IMR-90 (cell line): ENCODE measurements around the gene TCF25. TPM values are rescaled to one million over a fixed set of nuclear protein-coding genes. Genes with fewer than 3 reads are reported as not detected.

Source experiments
- ATAC-seq: fragments of 200-7000 bp; cut with Tn5 transposase; 2 replicates; pipeline ENCODE4 v1.9.1; 2020; ENCODE audit warnings: low read depth, mild to moderate bottlenecking, moderate library complexity
- BruUV-seq: library from RNA; stranded (reverse); fragments of 400-500 nt; replicated peaks from 2 replicates; lab custom pipeline; 2021; lab: Mats Ljungman, UMichigan
- CTCF ChIA-PET: fragments of 300-600 bp; formaldehyde crosslinking; extraction: SDS; loops from one replicate; lab custom pipeline; 2021; ENCODE audit warnings: antibody characterized with exemption; lab: Yijun Ruan, JAX
- POLR2A ChIA-PET: fragments of 300-600 bp; sonication (Branson Sonifier 250); formaldehyde crosslinking; loops from one replicate; lab custom pipeline; 2022; ENCODE audit warnings: antibody characterized with exemption; ENCODE audit not compliant: unreplicated experiment; lab: Charles Lee
- DNase-seq: peaks from one replicate; pipeline ENCODE4 v3.0.0; 2013
- H2AFZ ChIP-seq: replicated peaks from 2 replicates; pipeline ENCODE3; 2013; ENCODE audit warnings: low read length, mild to moderate bottlenecking; ENCODE audit not compliant: poor library complexity
- H2AK5ac ChIP-seq: 2 replicates; pipeline ENCODE4 v1.6.1; 2013; ENCODE audit warnings: low read depth, low read length, inconsistent platforms
- H2AK9ac ChIP-seq: replicated peaks from 2 replicates; pipeline ENCODE3; 2013; ENCODE audit warnings: mild to moderate bottlenecking, low read depth, low read length, moderate library complexity; ENCODE audit not compliant: poor library complexity
- H2BK120ac ChIP-seq: 2 replicates; pipeline ENCODE4 v1.6.1; 2013; ENCODE audit warnings: low read depth, low read length, inconsistent platforms
- H2BK15ac ChIP-seq: 3 replicates; pipeline ENCODE4 v1.6.1; 2013; ENCODE audit warnings: low read depth, low read length, inconsistent platforms
- H2BK20ac ChIP-seq: 2 replicates; pipeline ENCODE4 v1.6.1; 2013; ENCODE audit warnings: low read depth, mild to moderate bottlenecking, inconsistent platforms, low read length, moderate library complexity
- H2BK5ac ChIP-seq: 2 replicates; pipeline ENCODE4 v1.6.1; 2013; ENCODE audit warnings: mild to moderate bottlenecking, low read depth, low read length, inconsistent platforms; ENCODE audit not compliant: poor library complexity, severe bottlenecking
- H3K14ac ChIP-seq: replicated peaks from 2 replicates; pipeline ENCODE4 v1.6.1; 2013; ENCODE audit warnings: low read depth, low read length, inconsistent platforms
- H3K18ac ChIP-seq: 2 replicates; pipeline ENCODE4 v1.6.1; 2013; ENCODE audit warnings: low read depth, low read length, control low read depth
- H3K23ac ChIP-seq: 2 replicates; pipeline ENCODE4 v1.6.1; 2013; ENCODE audit warnings: low read depth, low read length, inconsistent platforms
- H3K27ac ChIP-seq: 2 replicates; pipeline ENCODE4 v1.5.1; 2013; ENCODE audit warnings: mild to moderate bottlenecking, control low read depth, low read length; ENCODE audit not compliant: insufficient read depth
- H3K27me3 ChIP-seq: 2 replicates; pipeline ENCODE4 v1.6.1; 2013; ENCODE audit warnings: low read length; ENCODE audit not compliant: control insufficient read depth, insufficient read depth
- H3K36me3 ChIP-seq: 2 replicates; pipeline ENCODE4 v1.6.1; 2013; ENCODE audit warnings: low read length, mixed read lengths; ENCODE audit not compliant: control insufficient read depth, insufficient read depth
- H3K4ac ChIP-seq: 2 replicates; pipeline ENCODE4 v1.6.1; 2013; ENCODE audit warnings: low read depth, low read length, inconsistent platforms
- H3K4me1 ChIP-seq: 2 replicates; pipeline ENCODE4 v1.6.1; 2013; ENCODE audit warnings: low read length, mixed read lengths; ENCODE audit not compliant: control insufficient read depth, insufficient read depth
- H3K4me2 ChIP-seq: 2 replicates; pipeline ENCODE4 v1.6.1; 2013; ENCODE audit warnings: low read depth, mild to moderate bottlenecking, control low read depth, low read length, moderate library complexity
- H3K4me3 ChIP-seq: 2 replicates; pipeline ENCODE4 v1.5.1; 2013; ENCODE audit warnings: low read depth, mild to moderate bottlenecking, control low read depth, low read length, moderate library complexity; ENCODE audit not compliant: insufficient read depth
- H3K56ac ChIP-seq: 2 replicates; pipeline ENCODE4 v1.6.1; 2013; ENCODE audit warnings: low read length, inconsistent platforms; ENCODE audit not compliant: insufficient read depth; ENCODE audit errors: extremely low read depth
- H3K79me1 ChIP-seq, 2 experiments: 2 replicates each; pipeline ENCODE4 v1.6.1; 2013; ENCODE audit warnings: low read length in 2 of 2, inconsistent platforms in 1 of 2, low read depth in 1 of 2
- H3K9ac ChIP-seq: 2 replicates; pipeline ENCODE4 v1.6.1; 2013; ENCODE audit warnings: low read depth, low read length, control low read depth
- H3K9me1 ChIP-seq: 2 replicates; pipeline ENCODE4 v1.6.1; 2013; ENCODE audit warnings: low read length, inconsistent platforms; ENCODE audit not compliant: insufficient read depth
- H3K9me3 ChIP-seq: 2 replicates; pipeline ENCODE4 v1.6.1; 2013; ENCODE audit warnings: low read length; ENCODE audit not compliant: control insufficient read depth, insufficient read depth
- H4K20me1 ChIP-seq: 2 replicates; pipeline ENCODE4 v1.6.1; 2013; ENCODE audit warnings: low read length, inconsistent platforms; ENCODE audit not compliant: insufficient read depth
- H4K5ac ChIP-seq: 2 replicates; pipeline ENCODE4 v1.6.1; 2013; ENCODE audit warnings: mild to moderate bottlenecking, low read depth, low read length, control low read depth
- H4K8ac ChIP-seq, 2 experiments: 2 replicates each; pipeline ENCODE4 v1.6.1; 2013; ENCODE audit warnings: low read depth in 2 of 2, low read length in 2 of 2, control low read depth in 1 of 2, inconsistent platforms in 1 of 2
- H4K91ac ChIP-seq: 2 replicates; pipeline ENCODE4 v1.6.1; 2013; ENCODE audit warnings: low read depth, low read length, inconsistent platforms; ENCODE audit not compliant: insufficient read depth
- ELK1 ChIP-seq: fragments of 150-350 bp; IDR thresholded peaks from 2 replicates; pipeline ENCODE4 v1.6.1; 2016; ENCODE audit warnings: low read depth, mild to moderate bottlenecking, low read length, moderate library complexity, borderline replicate concordance
- MAZ ChIP-seq: IDR thresholded peaks from 2 replicates; pipeline ENCODE4 v1.6.1; 2012; ENCODE audit warnings: low read depth, mild to moderate bottlenecking, low read length, improper control_type of control experiment, moderate library complexity, borderline replicate concordance
- RFX5 ChIP-seq: IDR thresholded peaks from 2 replicates; pipeline ENCODE4 v1.8.0; 2012; ENCODE audit warnings: low read depth, mild to moderate bottlenecking, low read length, moderate library complexity
- SMC3 ChIP-seq: fragments of 150-350 bp; IDR thresholded peaks from 2 replicates; pipeline ENCODE4 v1.6.1; 2016; ENCODE audit warnings: low read depth, mild to moderate bottlenecking, antibody characterized with exemption, low read length, moderate library complexity
- WGBS, 2 experiments: methylation state at CpG; one replicate each; pipeline versions ENCODE4 v1.1.5 to v1.1.7; 2013; ENCODE audit warnings: missing lambda C conversion rate in 2 of 2; ENCODE audit not compliant: insufficient read length in 1 of 2; ENCODE audit errors: extremely low coverage in 2 of 2; 5-methylcytosine and 5-hydroxymethylcytosine counted together
- dilution Hi-C: fragments of 300-500 bp; cut with HindIII; formaldehyde crosslinking; loops from one replicate; pipeline ENCODE4 v1.14.3; 2018; ENCODE audit warnings: low sequenced_read_pairs; ENCODE audit not compliant: unreplicated experiment
- in situ Hi-C: fragments of 300-500 bp; cut with MboI; formaldehyde crosslinking; loops from 3 replicates; pipeline ENCODE4 v1.14.3; 2019; ENCODE audit warnings: low sequenced_read_pairs, inconsistent platforms, mixed read lengths
- intact Hi-C: fragments of 100-400 bp; cut with micrococcal nuclease; formaldehyde crosslinking; loops from 2 replicates; pipeline ENCODE4 v1.10.0; 2022
- polyA plus RNA-seq, 3 experiments: library from polyadenylated mRNA; depleted of rRNA; stranded (reverse); fragments of >200 nt; gene quantifications; 2 replicates each; pipeline ENCODE4 v1.2.3, GENCODE V29; 2012; ENCODE audit warnings: low replicate concordance in 1 of 3
- total RNA-seq: library from RNA; depleted of rRNA; stranded (reverse); fragments of >200 nt; gene quantifications from 2 replicates; pipeline ENCODE4 v1.2.3, GENCODE V29; 2012

Gene TCF25
- total and polyA plus RNA-seq, 2 of the 4 experiments (the other 2 are of a cell fraction), result 127 to 184 TPM

DNA sequence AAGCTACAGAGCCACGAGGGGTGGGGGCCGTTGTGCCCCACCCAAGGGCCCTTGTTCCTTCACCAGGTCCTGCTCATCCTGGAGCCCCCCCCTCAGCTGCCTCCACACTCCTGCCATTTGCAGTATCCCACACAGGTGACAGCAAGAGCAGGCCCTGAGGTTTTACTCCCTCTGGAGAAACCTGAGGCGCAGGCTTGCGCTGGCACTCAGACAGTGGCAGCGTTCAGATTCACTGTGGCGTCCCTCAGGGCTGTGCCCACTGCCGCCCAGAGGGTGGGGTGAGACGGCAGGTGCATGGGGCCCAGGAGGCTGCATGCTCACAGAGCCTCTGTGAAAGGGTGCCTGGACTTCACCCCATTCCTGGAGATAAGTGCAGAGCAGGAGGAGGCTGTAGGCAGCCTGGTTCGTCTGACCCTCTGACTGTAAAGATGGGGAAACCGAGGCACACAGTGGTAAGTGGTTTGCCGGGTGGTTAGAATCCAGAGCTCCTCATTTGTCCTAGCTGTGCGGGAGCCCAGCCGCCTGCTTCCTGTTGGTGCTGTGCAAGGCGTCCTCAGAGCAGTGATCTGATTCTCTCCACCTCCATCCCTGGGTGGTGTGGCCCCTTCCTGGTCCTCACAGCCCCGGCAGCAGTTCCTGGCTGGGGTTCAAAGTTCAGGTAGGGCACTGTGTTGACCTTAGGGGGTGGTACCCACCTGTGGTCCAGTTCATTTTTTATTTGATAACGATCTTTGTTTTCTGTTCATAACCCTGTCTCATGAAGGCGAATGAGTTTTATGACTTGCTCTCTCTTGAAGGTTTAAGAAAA lies 43.6 kb upstream of the TCF25 start:
- POLR2A ChIA-PET, result no interaction called here
- 80% methylated on average over 3 of the region's 17 CpGs; no CpG with 5 or more reads in 1 of the 2 experiments for WGBS, 2 experiments
- H2AFZ ChIP-seq, result no peak overlapping the region
- H4K91ac ChIP-seq, result no peak overlapping the region
- H3K27ac ChIP-seq, result no peak overlapping the region
- H3K23ac ChIP-seq, result no peak overlapping the region
- dilution Hi-C loops (no loop called here), in situ Hi-C loops (no loop called here), intact Hi-C loops (no loop called here)
- no peak overlapping the region for H2BK15ac ChIP-seq
- no peak overlapping the region for H2BK20ac ChIP-seq
- no TSS peak for BruUV-seq
- TF ChIP-seq MAZ, result no peak
- no peak for TF ChIP-seq ELK1
- TF ChIP-seq RFX5, result no peak
- TF ChIP-seq SMC3, result no peak
- H2AK9ac ChIP-seq, result no peak overlapping the region
- no peak overlapping the region for H2BK5ac ChIP-seq
- no peaks in the 10 kb centered on the region for H3K27me3 ChIP-seq
- H3K4me1 ChIP-seq, result peaks cover 6% of the 10 kb centered on the region; the same call in 1 of the 2 replicates
- H3K4me2 ChIP-seq, result no peak overlapping the region; the same call in 1 of the 2 replicates
- CTCF ChIA-PET, result interaction anchor here (0.6 kb wide), 1 partner anchor 51 kb away, joined by 3 read pairs; no protein-coding TSS in a partner anchor
- no peak overlapping the region for H3K4ac ChIP-seq
- ATAC-seq (no peak), DNase-seq (no peak)
- H3K9me3 ChIP-seq, result no peaks in the 10 kb centered on the region; the same call in 1 of the 2 replicates
- no peak overlapping the region for H3K14ac ChIP-seq
- no peaks in the 10 kb centered on the region for H3K9me1 ChIP-seq
- no peak overlapping the region for H3K4me3 ChIP-seq
- H2BK120ac ChIP-seq, result no peak overlapping the region
- no peak overlapping the region for H4K8ac ChIP-seq
- no peak overlapping the region for H3K18ac ChIP-seq
- no peak overlapping the region for H3K9ac ChIP-seq
- H3K36me3 ChIP-seq, result no peaks in the 10 kb centered on the region
- H3K79me1 ChIP-seq, result peaks cover 0 to 4% of the 10 kb centered on the region in 2 experiments; a peak in 1 of 4 replicates
- H3K56ac ChIP-seq, result no peak overlapping the region
- H4K5ac ChIP-seq, result no peak overlapping the region
- H2AK5ac ChIP-seq, result no peak overlapping the region
- no peaks in the 10 kb centered on the region for H4K20me1 ChIP-seq
